NCI-H524 (cell line): ENCODE measurements around the gene CYP2U1.

ENCODE experiments used
- DNase-seq, 2 experiments: peaks; one replicate each; lab custom pipeline; 2025; lab: John Stamatoyannopoulos, UW

Gene CYP2U1

DNA sequence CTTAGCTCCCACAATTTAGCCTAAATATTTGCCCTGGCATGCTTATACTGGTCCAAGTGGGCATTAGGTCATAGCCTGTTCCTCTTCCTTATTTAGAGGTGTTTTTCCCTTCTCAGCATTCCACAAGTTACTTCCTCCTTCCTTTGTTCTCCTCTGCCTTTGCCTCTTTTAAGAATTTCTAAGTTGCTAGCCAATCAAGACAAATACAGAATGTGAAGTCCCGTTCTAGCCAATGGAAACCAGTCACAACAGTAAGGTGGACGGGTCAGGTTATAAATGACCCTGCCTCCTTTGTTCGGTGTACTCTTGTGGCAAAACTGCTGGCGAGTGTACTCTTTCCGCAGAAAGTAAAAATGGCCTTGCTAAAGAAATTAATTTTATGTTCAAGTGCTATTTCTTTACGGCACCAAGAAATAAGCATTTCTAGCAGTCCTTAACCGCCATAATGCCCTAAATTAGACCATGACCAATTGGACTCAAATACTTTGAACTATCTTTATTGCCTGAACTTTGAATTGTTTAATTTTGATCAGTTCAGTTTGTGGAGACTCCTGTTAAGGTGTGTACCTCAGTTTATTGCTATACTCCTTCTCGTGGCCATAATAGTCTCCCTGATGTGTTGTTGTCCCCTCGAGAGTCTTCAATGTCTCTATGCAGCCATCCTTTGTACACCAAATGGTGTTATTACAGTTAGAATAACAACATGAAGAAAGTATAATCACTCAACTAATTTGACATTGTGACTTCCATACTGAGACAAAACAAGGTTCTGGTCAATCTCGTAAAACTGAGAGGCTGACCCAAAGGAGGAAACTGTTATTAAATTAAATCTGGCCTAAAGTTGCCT lies 56.8 kb downstream of the CYP2U1 start:
- DNase-seq, result no peak

DNA sequence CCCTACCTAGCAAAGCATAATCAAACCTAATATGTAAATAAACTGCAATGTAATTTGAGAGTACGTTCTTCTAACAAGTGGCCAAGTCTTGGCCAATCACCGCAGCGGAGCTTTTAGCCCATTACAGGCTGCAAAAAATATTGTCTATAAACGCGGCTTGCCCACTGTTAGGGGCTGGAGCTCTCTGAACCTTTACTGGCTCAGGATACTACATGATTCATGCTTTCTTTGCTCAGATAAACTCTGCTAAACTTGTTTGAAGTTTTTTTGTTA lies 57.4 kb downstream of the CYP2U1 start:
- peak in 1 of 2 experiments; percentile 4 for DNase-seq

DNA sequence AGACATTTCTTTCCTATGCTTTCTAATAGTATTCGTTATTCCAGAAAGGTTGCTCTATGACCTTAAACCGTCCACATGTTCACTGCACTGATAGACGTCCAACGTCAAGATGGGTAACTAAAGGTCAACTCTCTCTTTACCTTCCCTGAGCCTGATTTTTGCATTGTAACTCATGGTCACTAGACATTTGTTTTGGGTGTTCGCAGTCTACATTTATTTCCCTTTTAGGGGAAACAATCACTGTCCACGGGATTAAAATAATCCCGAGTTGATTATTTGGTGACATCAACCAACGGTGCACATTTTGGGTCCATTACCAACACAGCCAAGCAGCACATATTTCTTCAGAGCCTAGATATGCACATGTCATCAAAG lies 57.8 kb downstream of the CYP2U1 start:
- no peak for DNase-seq

DNA sequence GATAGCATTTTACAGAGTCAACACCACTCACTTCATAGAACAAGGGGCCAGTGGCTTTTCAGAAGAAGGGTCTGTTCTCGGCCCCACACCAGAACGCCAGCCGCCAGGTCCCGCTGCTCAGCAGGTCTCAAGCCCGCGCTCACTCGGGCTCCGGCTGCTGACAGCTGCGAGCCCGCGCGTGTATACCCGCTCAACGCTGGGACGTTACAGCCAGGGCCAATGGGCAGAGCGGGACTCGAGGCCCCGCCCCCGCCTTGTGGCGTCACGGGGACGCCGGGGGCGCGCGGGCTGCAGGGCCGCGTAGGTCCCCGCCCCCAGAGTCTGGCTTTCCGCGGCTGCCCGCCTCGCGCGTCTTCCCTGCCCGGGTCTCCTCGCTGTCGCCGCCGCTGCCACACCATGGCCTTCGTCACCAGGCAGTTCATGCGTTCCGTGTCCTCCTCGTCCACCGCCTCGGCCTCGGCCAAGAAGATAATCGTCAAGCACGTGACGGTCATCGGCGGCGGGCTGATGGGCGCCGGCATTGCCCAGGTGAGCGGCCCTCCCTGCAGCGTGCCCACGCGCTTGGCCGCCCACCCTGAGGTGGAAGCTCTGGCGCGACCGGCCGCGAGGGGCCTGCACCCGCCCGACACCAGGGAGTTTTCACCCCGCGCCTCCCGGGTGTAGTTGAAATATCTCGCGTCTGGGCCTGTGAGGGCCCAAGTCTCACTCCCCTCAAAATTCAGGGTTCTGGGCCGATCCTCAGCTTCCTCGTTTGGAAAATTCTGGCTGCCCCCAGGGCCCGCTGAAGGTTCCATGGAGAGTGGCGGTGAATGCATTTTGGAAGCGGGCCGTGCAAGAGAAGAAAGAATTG lies 58.4 kb downstream of the CYP2U1 start, which contains the start of gene HADH:
HADH (plus strand) TSS at position 353 of the 850 bp plus-strand sequence; CDS start at position 397, 44 bp downstream.
- peak; percentile 72 to 86 for DNase-seq

DNA sequence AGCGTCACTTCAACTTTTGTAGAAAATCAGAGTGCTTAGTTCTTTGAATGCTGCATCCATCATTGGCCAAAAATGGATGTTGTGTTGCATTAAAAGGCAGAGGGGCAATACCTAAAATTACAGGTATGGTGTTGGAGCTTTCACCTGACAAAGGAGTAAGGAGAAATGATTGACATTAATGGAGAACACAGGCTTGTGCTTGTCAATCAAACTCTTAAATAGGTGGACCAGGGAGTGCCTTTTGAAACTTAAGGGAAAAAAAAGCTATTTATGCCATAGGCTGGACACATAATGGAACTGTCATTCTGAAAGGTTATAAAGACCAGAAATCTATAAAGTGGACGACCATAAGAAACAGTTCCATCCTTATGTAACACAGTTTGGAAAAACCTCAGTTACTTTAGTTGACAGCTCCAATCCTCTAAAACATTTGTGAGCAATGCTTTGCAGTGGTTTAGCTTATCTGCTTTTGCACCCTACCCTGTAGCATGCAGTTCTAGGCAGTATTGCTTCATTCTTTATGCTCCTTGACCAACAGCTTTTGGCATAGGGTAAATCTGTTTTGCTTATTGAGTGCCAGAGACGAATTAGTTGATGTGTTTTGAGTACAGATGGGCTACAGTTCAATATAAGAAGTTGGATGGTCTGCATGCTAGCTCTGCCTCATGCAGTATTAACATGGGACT lies 60.7 kb downstream of the CYP2U1 start:
- no peak for DNase-seq

DNA sequence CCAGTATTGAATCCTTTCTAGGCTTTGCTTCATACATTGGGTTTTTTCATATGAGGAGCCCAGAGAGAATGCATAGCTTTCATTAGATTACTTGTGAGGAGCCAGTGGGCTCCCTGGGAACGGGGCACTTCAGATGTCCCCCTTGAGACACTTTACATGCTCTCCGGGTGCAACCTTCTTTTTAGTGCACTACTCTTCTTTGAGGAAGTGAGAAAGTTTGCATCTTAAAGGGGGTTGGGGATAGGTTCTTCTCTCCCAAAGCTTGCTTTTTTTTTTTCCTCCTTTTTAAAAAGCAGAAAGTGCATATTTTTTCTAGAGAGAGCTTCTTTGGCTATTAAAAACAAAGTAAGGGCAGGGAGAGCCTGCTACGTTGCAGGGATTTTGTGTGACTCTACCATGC lies 62.6 kb downstream of the CYP2U1 start:
- no peak for DNase-seq

DNA sequence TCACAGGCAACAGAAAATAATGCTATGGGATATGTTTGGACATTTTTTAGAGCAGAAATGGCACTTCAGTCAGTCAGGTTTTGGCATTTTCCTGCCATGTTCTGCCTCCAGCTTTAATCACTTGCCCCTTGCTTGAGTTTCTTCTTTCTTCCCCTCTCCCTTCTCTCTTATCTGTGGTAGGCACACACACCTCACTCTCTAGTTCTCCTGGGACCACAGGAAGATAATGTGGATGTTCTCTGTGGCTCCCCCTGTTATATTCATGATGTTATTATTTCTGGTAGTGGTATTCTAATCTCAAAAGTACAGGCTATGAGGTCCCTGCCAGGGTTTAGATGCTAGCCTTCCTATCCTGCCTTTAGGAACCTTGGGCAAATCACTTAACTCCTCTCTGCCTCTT lies 63.5 kb downstream of the CYP2U1 start:
- no peak for DNase-seq

DNA sequence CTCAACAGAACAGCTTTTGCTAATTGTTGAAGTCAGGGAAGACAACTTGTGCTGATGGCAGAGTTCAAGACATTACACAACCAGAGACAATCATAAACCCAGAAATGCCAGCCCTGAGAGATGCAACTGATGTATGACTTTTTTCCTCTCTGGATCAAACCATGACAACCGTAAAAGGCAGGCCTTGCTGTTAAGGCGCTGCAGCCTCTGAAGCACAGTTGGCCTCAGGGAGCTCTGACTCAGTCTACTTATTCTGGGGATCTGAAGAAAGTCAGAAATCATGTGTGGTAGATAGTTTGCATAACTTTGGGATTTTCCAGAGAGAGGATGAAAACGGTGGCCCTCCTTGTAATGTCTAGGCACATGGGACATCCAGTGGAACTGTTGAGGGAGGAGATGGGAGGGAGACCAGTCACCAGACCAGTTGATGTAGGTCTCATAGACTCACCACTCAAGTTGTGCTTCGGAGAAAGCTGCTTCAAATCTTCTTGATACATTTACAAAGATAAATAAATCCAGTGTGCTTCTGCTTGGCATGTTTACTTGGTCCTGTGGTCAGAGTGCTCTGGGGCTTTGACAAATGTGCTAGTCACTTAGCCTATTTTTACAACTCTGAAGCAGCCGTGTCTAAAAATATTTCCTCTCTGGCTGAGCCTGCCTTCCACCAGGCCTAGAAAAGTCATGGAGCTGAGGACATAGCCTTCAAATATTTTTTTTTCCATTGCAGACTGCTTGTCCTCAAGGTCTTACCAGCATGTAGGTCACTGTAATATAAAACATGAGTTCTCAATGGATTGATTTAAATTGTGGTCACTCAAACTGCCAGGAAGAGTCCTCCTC lies 65.8 kb downstream of the CYP2U1 start:
- no peak for DNase-seq

DNA sequence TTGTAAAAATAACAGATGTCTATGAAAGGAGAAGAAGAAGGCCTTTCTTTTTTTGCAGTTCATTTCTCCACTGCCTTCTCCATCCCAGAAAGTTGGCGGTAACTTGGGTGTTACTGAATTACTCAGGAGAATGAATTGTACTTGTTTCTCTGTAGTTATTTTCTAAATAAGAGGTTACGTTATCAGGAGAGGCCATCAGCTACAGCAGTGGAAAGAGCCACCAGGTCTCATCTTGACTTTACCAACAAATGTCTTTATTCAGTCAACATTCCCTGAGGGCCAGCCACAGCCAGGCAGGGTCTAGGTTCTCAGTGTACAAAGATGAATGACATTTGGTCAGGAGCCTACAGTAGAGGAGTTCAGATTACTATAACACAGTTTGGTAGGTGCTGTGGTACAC lies 66.4 kb downstream of the CYP2U1 start:
- no peak for DNase-seq

DNA sequence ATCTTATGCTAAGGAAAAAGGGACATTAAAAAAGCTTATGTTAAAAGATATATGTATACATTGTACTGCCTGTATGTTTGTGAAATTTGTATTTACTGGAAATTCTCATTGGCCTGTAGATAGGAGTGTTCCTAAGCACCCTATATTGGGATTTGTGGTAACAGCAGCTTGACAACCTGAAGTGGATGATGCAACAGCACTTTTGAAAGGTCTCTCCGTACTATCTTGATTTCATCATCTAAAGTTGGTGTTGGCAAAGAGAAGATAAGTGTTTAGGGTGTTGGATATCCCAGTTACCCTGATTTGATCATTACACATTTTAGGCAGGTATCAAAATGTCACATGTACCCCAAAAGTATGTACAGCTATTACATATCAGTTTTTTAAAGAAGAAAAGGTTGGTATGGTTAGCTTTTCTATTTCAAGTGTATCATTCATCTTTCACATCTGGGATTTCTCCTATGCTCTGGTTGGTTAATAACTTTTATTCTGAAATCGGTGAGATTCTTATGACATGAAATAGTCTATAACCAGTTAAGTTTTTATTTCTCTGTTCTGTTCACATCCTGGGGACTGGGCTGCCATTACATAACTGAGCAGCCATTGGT lies 68.7 kb downstream of the CYP2U1 start:
- DNase-seq, result peak in 1 of 2 experiments; percentile 0

DNA sequence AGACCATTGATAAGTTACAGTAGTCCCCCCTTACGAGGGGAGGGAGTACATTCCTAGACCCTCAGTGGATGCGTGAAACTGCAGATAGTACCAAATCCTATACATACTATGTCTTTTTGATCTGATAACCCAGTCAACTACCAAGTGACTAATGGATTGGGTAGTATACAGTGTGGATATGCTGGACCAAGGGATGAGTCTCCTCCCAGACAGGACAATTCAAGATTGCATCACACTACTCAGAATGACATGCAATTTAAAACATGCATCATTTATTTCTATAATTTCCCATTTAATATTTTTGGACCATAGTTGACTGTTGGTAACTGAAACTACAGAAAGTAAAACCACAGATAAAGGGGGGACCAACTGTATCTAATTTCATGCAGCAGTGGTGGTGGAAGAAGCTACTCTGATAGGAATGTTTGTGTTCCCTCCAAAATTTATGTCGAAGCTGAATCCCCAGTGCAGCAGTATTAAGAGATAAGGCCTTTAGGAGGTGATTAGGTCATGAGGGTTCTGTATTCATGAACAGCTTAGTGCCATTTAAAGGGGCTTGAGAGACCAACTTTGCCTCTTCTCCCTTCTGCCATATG lies 70.3 kb downstream of the CYP2U1 start:
- DNase-seq, result no peak
